HEK293 (cell line): ENCODE measurements around the gene PLA2G5.

Source experiments
- CTCF ChIA-PET: fragments of 350-600 bp; formaldehyde crosslinking; extraction: SDS; loops from one replicate; lab custom pipeline; 2021; ENCODE audit warnings: antibody characterized with exemption; lab: Yijun Ruan, JAX
- POLR2A ChIA-PET: fragments of 300-600 bp; formaldehyde crosslinking; extraction: SDS; loops from one replicate; lab custom pipeline; 2020; ENCODE audit warnings: antibody characterized with exemption, inconsistent platforms; lab: Yijun Ruan, JAX
- H3K27ac ChIP-seq: fragments of 200-500 bp; sonication (Bioruptor generic); 2 replicates; pipeline ENCODE4 v1.5.1; 2014; ENCODE audit warnings: low read depth, low read length, control low read depth, inconsistent platforms; ENCODE audit errors: extremely low read depth
- H3K36me3 ChIP-seq, 2 experiments: fragments of 200-500 bp in 1 of 2; sonication (Bioruptor generic) in 1 of 2; 1 replicate in 1 of 2; 2 replicates in 1 of 2; pipeline ENCODE4 v1.5.1; 2014 to 2017; ENCODE audit warnings: inconsistent platforms in 2 of 2, low read length in 2 of 2; ENCODE audit not compliant: control insufficient read depth in 2 of 2, insufficient read depth in 1 of 2
- H3K4me1 ChIP-seq: fragments of 200-500 bp; sonication (Bioruptor generic); 2 replicates; pipeline ENCODE4 v1.5.1; 2014; ENCODE audit warnings: mild to moderate bottlenecking, low read length, inconsistent platforms; ENCODE audit not compliant: control insufficient read depth, insufficient read depth
- H3K4me3 ChIP-seq: 2 replicates; pipeline ENCODE4 v1.5.1; 2011; ENCODE audit warnings: low read depth, mild to moderate bottlenecking, control low read depth, low read length, moderate library complexity
- H3K9me3 ChIP-seq: fragments of 200-500 bp; sonication (Bioruptor generic); 2 replicates; pipeline ENCODE4 v1.5.1; 2014; ENCODE audit warnings: low read depth, low read length, inconsistent platforms; ENCODE audit not compliant: control insufficient read depth, insufficient read depth
- BCL11B ChIP-seq: fragments of 450-650 bp; formaldehyde crosslinking; IDR thresholded peaks from 2 replicates; pipeline ENCODE4 v1.5.1; 2016; ENCODE audit warnings: low read depth, missing biosample characterization, missing genetic modification characterization
- HIC1 ChIP-seq: fragments of 450-650 bp; formaldehyde crosslinking; IDR thresholded peaks from 2 replicates; pipeline ENCODE4 v1.5.1; 2016; ENCODE audit warnings: missing biosample characterization, missing genetic modification characterization
- KLF1 ChIP-seq: fragments of 450-650 bp; formaldehyde crosslinking; IDR thresholded peaks from 2 replicates; pipeline ENCODE4 v1.5.1; 2016; ENCODE audit warnings: missing biosample characterization, missing genetic modification characterization
- SP2 ChIP-seq: fragments of 450-650 bp; formaldehyde crosslinking; IDR thresholded peaks from 2 replicates; pipeline ENCODE4 v1.5.1; 2016; ENCODE audit warnings: missing biosample characterization, missing genetic modification characterization
- TRIM28 ChIP-seq: IDR thresholded peaks from 2 replicates; pipeline ENCODE4 v1.6.1; 2011; ENCODE audit warnings: low read length, control low read depth, borderline replicate concordance
- WT1 ChIP-seq: fragments of 450-650 bp; formaldehyde crosslinking; IDR thresholded peaks from 2 replicates; pipeline ENCODE4 v1.5.1; 2016; ENCODE audit warnings: missing biosample characterization, missing genetic modification characterization
- ZBTB26 ChIP-seq: fragments of 450-650 bp; formaldehyde crosslinking; optimal IDR thresholded peaks from 2 replicates; pipeline ENCODE3; 2016; ENCODE audit warnings: missing biosample characterization, mild to moderate bottlenecking, missing genetic modification characterization
- ZFP37 ChIP-seq: fragments of 450-650 bp; formaldehyde crosslinking; IDR thresholded peaks from 2 replicates; pipeline ENCODE4 v1.5.1; 2016; ENCODE audit warnings: missing biosample characterization, missing genetic modification characterization
- ZNF146 ChIP-seq: fragments of 450-650 bp; formaldehyde crosslinking; IDR thresholded peaks from 2 replicates; pipeline ENCODE4 v1.5.1; 2016; ENCODE audit warnings: missing biosample characterization, missing genetic modification characterization
- ZNF211 ChIP-seq: fragments of 450-650 bp; formaldehyde crosslinking; IDR thresholded peaks from 2 replicates; pipeline ENCODE4 v1.5.1; 2016; ENCODE audit warnings: low read depth, missing biosample characterization, missing genetic modification characterization
- ZNF23 ChIP-seq: fragments of 450-650 bp; formaldehyde crosslinking; IDR thresholded peaks from 2 replicates; pipeline ENCODE4 v1.5.1; 2016; ENCODE audit warnings: missing biosample characterization, missing genetic modification characterization, borderline replicate concordance
- ZNF239 ChIP-seq: fragments of 450-650 bp; formaldehyde crosslinking; IDR thresholded peaks from 2 replicates; pipeline ENCODE4 v1.5.1; 2016; ENCODE audit warnings: missing biosample characterization, missing genetic modification characterization
- ZNF280C ChIP-seq: fragments of 450-650 bp; formaldehyde crosslinking; IDR thresholded peaks from 2 replicates; pipeline ENCODE4 v1.5.1; 2016; ENCODE audit warnings: missing biosample characterization, missing genetic modification characterization
- ZNF391 ChIP-seq: fragments of 450-650 bp; formaldehyde crosslinking; IDR thresholded peaks from 2 replicates; pipeline ENCODE4 v1.5.1; 2016; ENCODE audit warnings: low read depth, missing biosample characterization, missing genetic modification characterization, borderline replicate concordance
- ZNF394 ChIP-seq: fragments of 450-650 bp; formaldehyde crosslinking; IDR thresholded peaks from 2 replicates; pipeline ENCODE4 v1.5.1; 2016; ENCODE audit warnings: missing biosample characterization, missing genetic modification characterization, mild to moderate bottlenecking, moderate library complexity, borderline replicate concordance
- ZNF404 ChIP-seq: fragments of 450-650 bp; formaldehyde crosslinking; IDR thresholded peaks from 2 replicates; pipeline ENCODE4 v1.5.1; 2017; ENCODE audit warnings: missing biosample characterization, missing genetic modification characterization
- ZNF521 ChIP-seq: fragments of 450-650 bp; formaldehyde crosslinking; IDR thresholded peaks from 2 replicates; pipeline ENCODE4 v1.5.1; 2017; ENCODE audit warnings: missing biosample characterization, mild to moderate bottlenecking, missing genetic modification characterization
- ZNF596 ChIP-seq: fragments of 450-650 bp; IDR thresholded peaks from 2 replicates; pipeline ENCODE4 v1.5.0; 2018; ENCODE audit warnings: missing biosample characterization, mild to moderate bottlenecking, missing genetic modification characterization, moderate library complexity
- ZXDB ChIP-seq: fragments of 450-650 bp; formaldehyde crosslinking; IDR thresholded peaks from 2 replicates; pipeline ENCODE4 v1.5.1; 2016; ENCODE audit warnings: missing biosample characterization, missing genetic modification characterization

Gene PLA2G5

GRCh38 chr1:20109223-20109856, 39.3 kb downstream of the PLA2G5 start:
- Histone ChIP-seq H3K9me3 (no peaks in the 10 kb centered on the region), H3K27ac (no peak overlapping the region), H3K4me3 (no peak overlapping the region), H3K4me1 (no peaks in the 10 kb centered on the region), H3K36me3 (no peaks in the 10 kb centered on the region)
- ChIA-PET CTCF (no interaction called here), POLR2A (no interaction called here)
- no peak for TF ChIP-seq BCL11B
- no peak for TF ChIP-seq ZBTB26 (tag by site-specific recombination)
- TF ChIP-seq ZNF521 (tag by site-specific recombination) = no peak
- TF ChIP-seq ZNF211 = no peak
- TF ChIP-seq SP2 (tag by site-specific recombination) = no peak
- TF ChIP-seq ZNF23 (tag by site-specific recombination) = no peak
- no peak for TF ChIP-seq HIC1 (tag by site-specific recombination)
- no peak for TF ChIP-seq ZNF146 (tag by site-specific recombination)
- no peak for TF ChIP-seq ZNF404 (tag by site-specific recombination)
- TF ChIP-seq ZNF391 (tag by site-specific recombination) = no peak
- TF ChIP-seq KLF1 (tag by site-specific recombination) = no peak
- no peak for TF ChIP-seq WT1 (tag by site-specific recombination)
- no peak for TF ChIP-seq ZNF394 (tag by site-specific recombination)
- TF ChIP-seq ZNF239 (tag by site-specific recombination) = no peak
- no peak for TF ChIP-seq ZFP37 (tag by site-specific recombination)
- no peak for TF ChIP-seq ZNF596
- TF ChIP-seq TRIM28 = no peak

- POLR2A ChIA-PET = no interaction called here
- Histone ChIP-seq H3K4me1 (no peaks in the 10 kb centered on the region), H3K36me3 (no peaks in the 10 kb centered on the region), H3K9me3 (no peaks in the 10 kb centered on the region), H3K27ac (no peak overlapping the region), H3K4me3 (no peak overlapping the region)
- TF ChIP-seq ZXDB (no peak), ZNF280C (no peak), KLF1 (tag by site-specific recombination) (no peak)
- CTCF ChIA-PET = interaction anchor here (0.6 kb wide), 1 partner anchor 9 kb away, joined by 3 read pairs; no protein-coding TSS in a partner anchor
Observed at GRCh38 chr1:20110679-20111078, 40.7 kb downstream of the PLA2G5 start.
